HL-60/S4 treated with retinoic acid at 250 ng/mL for 4 days and 3 days (cell line): ENCODE data around the gene CSTB.

Experiments
- in situ Hi-C: fragments of 300-500 bp; cut with MboI; formaldehyde crosslinking; loops from 2 replicates; pipeline ENCODE4 v1.7.0; 2022; ENCODE audit warnings: low sequenced_read_pairs

The CSTB gene

GRCh38 chr21:43771698-43772424 is 4.2 kb downstream of the CSTB start:
- in situ Hi-C loops = loop anchor here (10.0 kb wide), 1 partner anchor 57 kb away; the partner anchor contains the start of gene PDXK

GRCh38 chr21:43771199-43771675 is 4.9 kb downstream of the CSTB start:
- in situ Hi-C loops = loop anchor here (10.0 kb wide), 1 partner anchor 56 kb away; the partner anchor contains the start of gene PDXK

GRCh38 chr21:43770066-43770655 is 5.9 kb downstream of the CSTB start:
- in situ Hi-C loops = loop anchor here (10.0 kb wide), 1 partner anchor 55 kb away; the partner anchor contains the start of gene PDXK

GRCh38 chr21:43769325-43769958 is 6.7 kb downstream of the CSTB start:
- in situ Hi-C loops = no loop called here

GRCh38 chr21:43768868-43769167 is 7.3 kb downstream of the CSTB start:
- in situ Hi-C loops = no loop called here

GRCh38 chr21:43767984-43768867 is 7.9 kb downstream of the CSTB start:
- in situ Hi-C loops = no loop called here

- in situ Hi-C loops = no loop called here
Measured at GRCh38 chr21:43767498-43767983, 8.6 kb downstream of the CSTB start.

- in situ Hi-C loops = no loop called here
Measured at GRCh38 chr21:43766734-43767497, 9.2 kb downstream of the CSTB start.

- in situ Hi-C loops = no loop called here
Measured at GRCh38 chr21:43764576-43765495, 11.3 kb downstream of the CSTB start.

GRCh38 chr21:43763901-43764523 is 12.1 kb downstream of the CSTB start:
- in situ Hi-C loops = no loop called here

GRCh38 chr21:43762303-43763128 is 13.6 kb downstream of the CSTB start:
- in situ Hi-C loops = no loop called here

- in situ Hi-C loops = no loop called here
Measured at GRCh38 chr21:43761886-43762285, 14.2 kb downstream of the CSTB start.

- in situ Hi-C loops = no loop called here
Measured at GRCh38 chr21:43760391-43760958, 15.6 kb downstream of the CSTB start.

- in situ Hi-C loops = no loop called here
Measured at GRCh38 chr21:43759651-43760050, 16.5 kb downstream of the CSTB start.

- in situ Hi-C loops = no loop called here
Measured at GRCh38 chr21:43758811-43759210, 17.3 kb downstream of the CSTB start.

- in situ Hi-C loops = no loop called here
Measured at GRCh38 chr21:43758111-43758641, 17.9 kb downstream of the CSTB start.

- in situ Hi-C loops = no loop called here
Measured at GRCh38 chr21:43757601-43758000, 18.5 kb downstream of the CSTB start.
